Uterus (tissue), 2 donors: ENCODE data around the gene HLTF.

ENCODE experiments used
- POLR2A ChIP-seq, 2 donors: fragments of 450-650 bp; IDR thresholded peaks; one replicate each; pipeline ENCODE4 v1.6.1; 2016; ENCODE audit warnings: antibody characterized with exemption in 2 of 2, mild to moderate bottlenecking in 1 of 2, moderate library complexity in 1 of 2
- TF ChIP-seq, protein P1 (sequence below), 4 experiments: fragments of 200-600 bp in 2 of 4; fragments of 450-650 bp in 2 of 4; sonication (generic) in 2 of 4; IDR thresholded peaks; one replicate each; pipeline ENCODE4 v1.5.1; 2016 to 2019; ENCODE audit warnings: antibody characterized with exemption in 4 of 4, mild to moderate bottlenecking in 2 of 4, moderate library complexity in 1 of 4

DNA sequence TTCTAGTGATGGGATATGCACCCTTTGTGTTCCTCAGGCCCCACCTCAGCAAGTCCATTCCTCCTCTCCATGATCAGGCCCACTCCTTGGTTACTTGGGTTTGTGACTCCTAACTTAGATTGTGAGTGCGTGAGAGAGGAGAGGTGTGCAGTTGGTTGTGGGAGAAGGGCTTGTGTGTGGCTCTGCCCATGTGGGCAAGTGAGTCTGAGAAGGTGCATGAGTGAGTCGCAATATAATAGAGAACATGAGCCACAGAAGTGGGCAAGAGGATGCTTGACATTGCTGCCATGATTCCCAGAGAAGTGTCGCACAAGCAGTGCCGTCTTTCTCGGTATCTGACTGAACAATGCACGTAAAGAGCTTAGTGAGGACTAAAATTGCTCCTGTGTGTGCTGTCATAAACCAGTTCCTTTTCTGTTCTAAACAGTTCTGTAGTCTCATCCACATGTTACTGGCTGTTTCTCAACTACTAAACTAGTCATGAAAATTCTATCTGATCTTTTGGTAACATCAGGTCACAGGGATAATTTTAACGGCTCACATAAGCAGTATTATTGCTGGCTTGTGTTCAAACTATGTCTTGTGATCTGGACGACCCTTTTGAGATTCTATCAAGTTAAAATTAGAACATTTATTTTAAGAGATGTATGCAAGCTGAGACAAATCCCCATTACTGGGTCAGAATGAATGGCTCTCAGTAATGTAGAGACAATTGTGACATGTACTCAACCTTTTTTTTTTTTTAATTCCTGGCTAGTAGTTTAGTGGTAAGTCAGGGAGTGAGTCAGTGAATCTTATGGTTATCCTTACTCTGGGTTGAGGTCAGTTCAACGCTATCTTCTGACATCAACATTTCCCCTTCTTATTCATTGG lies 69.4 kb downstream of the HLTF start:
- TF ChIP-seq POLR2A (IDR thresholded peaks at IDR 0.05): no peak
- TF ChIP-seq, protein P1, sequence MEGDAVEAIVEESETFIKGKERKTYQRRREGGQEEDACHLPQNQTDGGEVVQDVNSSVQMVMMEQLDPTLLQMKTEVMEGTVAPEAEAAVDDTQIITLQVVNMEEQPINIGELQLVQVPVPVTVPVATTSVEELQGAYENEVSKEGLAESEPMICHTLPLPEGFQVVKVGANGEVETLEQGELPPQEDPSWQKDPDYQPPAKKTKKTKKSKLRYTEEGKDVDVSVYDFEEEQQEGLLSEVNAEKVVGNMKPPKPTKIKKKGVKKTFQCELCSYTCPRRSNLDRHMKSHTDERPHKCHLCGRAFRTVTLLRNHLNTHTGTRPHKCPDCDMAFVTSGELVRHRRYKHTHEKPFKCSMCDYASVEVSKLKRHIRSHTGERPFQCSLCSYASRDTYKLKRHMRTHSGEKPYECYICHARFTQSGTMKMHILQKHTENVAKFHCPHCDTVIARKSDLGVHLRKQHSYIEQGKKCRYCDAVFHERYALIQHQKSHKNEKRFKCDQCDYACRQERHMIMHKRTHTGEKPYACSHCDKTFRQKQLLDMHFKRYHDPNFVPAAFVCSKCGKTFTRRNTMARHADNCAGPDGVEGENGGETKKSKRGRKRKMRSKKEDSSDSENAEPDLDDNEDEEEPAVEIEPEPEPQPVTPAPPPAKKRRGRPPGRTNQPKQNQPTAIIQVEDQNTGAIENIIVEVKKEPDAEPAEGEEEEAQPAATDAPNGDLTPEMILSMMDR (IDR thresholded peaks at IDR 0.05): no peak
